ENCODE measurements around the gene ADRA2C. TPM values are rescaled to one million over a fixed set of nuclear protein-coding genes. Genes with fewer than 3 reads are reported as not detected.

The ADRA2C gene
- total RNA-seq, 1 experiment from 2014 or later: not detected

DNA sequence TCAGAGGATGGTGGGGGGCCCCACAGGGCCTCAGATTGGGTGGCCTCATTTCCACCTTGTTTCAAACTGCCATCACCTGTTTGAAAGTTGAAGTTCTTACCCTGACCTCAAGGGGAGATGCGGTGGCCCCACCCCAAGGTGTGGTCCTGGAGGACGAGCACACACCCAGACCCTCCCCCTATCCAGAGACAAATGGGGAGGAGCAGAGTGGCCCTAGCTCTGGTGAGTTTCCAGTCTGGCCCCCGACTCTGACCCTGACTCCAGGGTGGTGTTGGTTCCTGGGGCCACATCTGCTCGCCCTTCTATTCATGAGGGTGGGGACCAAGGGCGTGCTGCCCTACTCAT, 36.3 kb upstream of the ADRA2C start:
- H3K79me2 ChIP-seq (ENCODE audit: low read length): no peaks in the 10 kb centered on the region
- no peak overlapping the region for H3K4me2 ChIP-seq (ENCODE audit: low read depth, low read length, poor library complexity, severe bottlenecking)
- no peak overlapping the region for H3K27ac ChIP-seq (ENCODE audit: low read length)
- no peak for DNase-seq
- H3K9ac ChIP-seq (ENCODE audit: low read length): no peak overlapping the region
- no peaks in the 10 kb centered on the region for H3K9me2 ChIP-seq (replicated peaks; ENCODE audit: insufficient read depth, low read length)
- no peaks in the 10 kb centered on the region for H4K20me1 ChIP-seq (ENCODE audit: insufficient read depth, low read depth, low read length)
- no peaks in the 10 kb centered on the region for H3K27me3 ChIP-seq (ENCODE audit: low read length)
- no peaks in the 10 kb centered on the region for H3K9me3 ChIP-seq (ENCODE audit: low read length)
- no peaks in the 10 kb centered on the region for H3K4me1 ChIP-seq (ENCODE audit: low read length)
- no peaks in the 10 kb centered on the region for H3K36me3 ChIP-seq (ENCODE audit: insufficient read depth, low read length)
- H2AFZ ChIP-seq (ENCODE audit: low read length): no peak overlapping the region
- no peak overlapping the region for H3K4me3 ChIP-seq (ENCODE audit: low read length)

DNA sequence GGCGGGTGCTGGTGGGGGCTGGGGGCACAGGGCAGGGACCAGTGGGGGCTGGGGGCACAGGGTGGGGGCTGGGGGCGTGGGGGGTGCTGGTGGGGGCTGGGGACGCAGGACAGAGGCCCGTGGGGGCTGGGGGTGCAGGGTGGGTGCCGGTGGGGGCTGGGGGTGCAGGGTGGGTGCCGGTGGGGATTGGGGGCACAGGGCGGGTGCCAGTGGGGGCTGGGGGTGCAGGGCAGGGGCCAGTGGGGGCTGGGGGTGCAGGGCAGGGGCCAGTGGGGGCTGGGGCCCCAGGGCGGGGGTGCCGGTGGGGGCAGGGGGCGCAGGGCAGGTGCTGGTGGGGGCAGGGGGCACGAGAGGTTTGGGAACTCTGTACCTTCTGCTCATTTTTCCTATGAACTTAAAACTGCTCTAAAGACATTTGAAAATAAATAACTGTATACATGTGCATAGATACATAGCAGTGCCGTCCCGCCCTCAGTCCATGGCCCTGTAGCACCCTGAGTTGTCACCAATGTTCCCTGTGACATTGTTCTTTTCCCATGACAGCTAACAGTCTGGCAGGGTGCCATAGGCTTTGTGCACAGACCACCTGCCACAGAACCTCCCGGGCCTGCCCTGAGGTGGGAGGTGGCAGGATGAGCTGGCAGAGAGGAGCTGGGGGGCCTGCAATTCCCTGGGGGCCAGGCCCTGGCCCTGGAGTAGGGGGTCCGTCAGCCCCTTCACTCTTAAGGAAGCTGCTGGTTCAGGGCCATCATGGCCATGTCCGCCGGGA, 35.6 kb upstream of the ADRA2C start:
- H3K9me3 ChIP-seq (ENCODE audit: low read length): no peaks in the 10 kb centered on the region
- DNase-seq: no peak
- no peaks in the 10 kb centered on the region for H3K36me3 ChIP-seq (ENCODE audit: insufficient read depth, low read length)
- H3K4me2 ChIP-seq (ENCODE audit: low read depth, low read length, poor library complexity, severe bottlenecking): no peak overlapping the region
- no peak overlapping the region for H3K9ac ChIP-seq (ENCODE audit: low read length)
- no peaks in the 10 kb centered on the region for H3K9me2 ChIP-seq (replicated peaks; ENCODE audit: insufficient read depth, low read length)
- no peak overlapping the region for H2AFZ ChIP-seq (ENCODE audit: low read length)
- no peaks in the 10 kb centered on the region for H3K79me2 ChIP-seq (ENCODE audit: low read length)
- no peaks in the 10 kb centered on the region for H3K4me1 ChIP-seq (ENCODE audit: low read length)
- no peaks in the 10 kb centered on the region for H4K20me1 ChIP-seq (ENCODE audit: insufficient read depth, low read depth, low read length)
- H3K27me3 ChIP-seq (ENCODE audit: low read length): no peaks in the 10 kb centered on the region
- H3K27ac ChIP-seq (ENCODE audit: low read length): no peak overlapping the region
- H3K4me3 ChIP-seq (ENCODE audit: low read length): no peak overlapping the region

DNA sequence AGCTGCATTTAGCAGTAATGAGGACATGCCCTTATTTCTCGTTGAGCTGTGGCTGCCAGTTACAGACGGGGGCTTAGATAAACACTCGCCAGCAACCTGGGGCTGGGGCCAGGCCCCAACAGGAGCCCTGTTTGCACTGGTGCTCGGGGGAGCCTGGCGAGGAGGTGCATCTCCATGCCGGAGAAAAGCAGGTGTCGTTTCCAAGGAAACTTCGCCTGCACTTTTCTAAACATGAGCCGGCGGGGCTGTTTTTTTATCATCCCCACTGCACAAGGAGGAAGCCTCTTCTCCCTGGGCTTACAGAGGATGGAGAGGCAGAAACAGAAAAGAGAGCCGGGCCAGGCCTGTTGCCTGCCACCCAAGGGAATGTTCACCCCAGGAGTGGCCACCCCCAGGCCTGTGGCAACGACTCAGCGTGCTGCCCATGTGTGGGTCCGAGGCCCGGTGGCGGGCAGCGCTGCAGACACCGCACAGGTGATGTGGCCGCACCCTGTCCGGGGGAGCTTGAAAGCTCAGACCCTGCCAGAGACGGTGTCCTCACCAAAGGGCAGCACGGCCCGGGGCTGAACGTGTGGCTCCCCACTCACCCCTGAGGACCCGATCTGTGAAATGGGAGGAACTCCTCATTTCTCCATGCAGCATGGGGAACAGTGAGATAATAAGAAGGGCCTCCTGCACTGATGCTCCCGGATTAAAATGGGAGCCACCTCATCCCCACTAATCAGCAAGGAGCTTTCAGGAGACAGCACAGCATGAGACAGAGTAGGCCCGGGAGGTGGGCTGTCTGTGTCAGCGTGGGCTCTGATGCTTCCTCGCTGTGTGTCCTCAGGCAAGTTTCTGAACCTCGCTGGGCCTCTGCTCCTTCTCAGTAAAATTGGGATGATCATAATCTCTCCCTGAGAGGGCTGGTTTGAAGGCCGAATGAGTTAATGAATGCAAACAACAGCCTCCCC, 33.8 kb upstream of the ADRA2C start:
- no peak overlapping the region for H3K27ac ChIP-seq (ENCODE audit: low read length)
- H3K4me1 ChIP-seq (ENCODE audit: low read length): no peaks in the 10 kb centered on the region
- H3K79me2 ChIP-seq (ENCODE audit: low read length): no peaks in the 10 kb centered on the region
- H3K9me2 ChIP-seq (replicated peaks; ENCODE audit: insufficient read depth, low read length): no peaks in the 10 kb centered on the region
- H4K20me1 ChIP-seq (ENCODE audit: insufficient read depth, low read depth, low read length): no peaks in the 10 kb centered on the region
- H3K9me3 ChIP-seq (ENCODE audit: low read length): no peaks in the 10 kb centered on the region
- no peak overlapping the region for H3K9ac ChIP-seq (ENCODE audit: low read length)
- H3K4me3 ChIP-seq (ENCODE audit: low read length): no peak overlapping the region
- no peak overlapping the region for H3K4me2 ChIP-seq (ENCODE audit: low read depth, low read length, poor library complexity, severe bottlenecking)
- H3K36me3 ChIP-seq (ENCODE audit: insufficient read depth, low read length): no peaks in the 10 kb centered on the region
- no peaks in the 10 kb centered on the region for H3K27me3 ChIP-seq (ENCODE audit: low read length)
- no peak overlapping the region for H2AFZ ChIP-seq (ENCODE audit: low read length)
- DNase-seq: no peak

DNA sequence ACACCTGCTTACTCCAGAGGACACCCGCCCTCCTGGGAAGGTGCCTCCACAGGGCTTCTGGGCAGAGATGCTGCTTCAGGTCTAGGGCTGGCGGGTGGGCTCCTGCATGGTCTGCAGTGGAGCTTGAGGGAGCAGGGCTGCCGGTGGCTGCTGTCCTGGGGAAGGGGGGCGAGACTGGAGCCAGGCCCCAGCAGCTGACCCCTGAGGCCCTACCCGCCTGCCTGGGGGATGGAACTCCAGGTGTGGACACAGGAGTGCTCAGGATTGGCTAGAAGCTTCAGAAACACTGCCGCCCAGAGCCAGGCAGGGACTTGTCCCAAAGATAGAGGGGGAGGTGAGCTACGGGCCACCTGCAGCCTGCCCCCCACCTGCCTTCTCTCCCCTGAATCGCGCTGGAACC, 33.0 kb upstream of the ADRA2C start:
- no peak overlapping the region for H3K27ac ChIP-seq (ENCODE audit: low read length)
- no peaks in the 10 kb centered on the region for H3K27me3 ChIP-seq (ENCODE audit: low read length)
- no peaks in the 10 kb centered on the region for H3K79me2 ChIP-seq (ENCODE audit: low read length)
- H4K20me1 ChIP-seq (ENCODE audit: insufficient read depth, low read depth, low read length): no peaks in the 10 kb centered on the region
- no peak overlapping the region for H3K4me3 ChIP-seq (ENCODE audit: low read length)
- H3K9ac ChIP-seq (ENCODE audit: low read length): no peak overlapping the region
- no peak for DNase-seq
- H3K9me3 ChIP-seq (ENCODE audit: low read length): no peaks in the 10 kb centered on the region
- no peak overlapping the region for H2AFZ ChIP-seq (ENCODE audit: low read length)
- no peaks in the 10 kb centered on the region for H3K9me2 ChIP-seq (replicated peaks; ENCODE audit: insufficient read depth, low read length)
- no peaks in the 10 kb centered on the region for H3K36me3 ChIP-seq (ENCODE audit: insufficient read depth, low read length)
- H3K4me1 ChIP-seq (ENCODE audit: low read length): no peaks in the 10 kb centered on the region
- H3K4me2 ChIP-seq (ENCODE audit: low read depth, low read length, poor library complexity, severe bottlenecking): no peak overlapping the region

DNA sequence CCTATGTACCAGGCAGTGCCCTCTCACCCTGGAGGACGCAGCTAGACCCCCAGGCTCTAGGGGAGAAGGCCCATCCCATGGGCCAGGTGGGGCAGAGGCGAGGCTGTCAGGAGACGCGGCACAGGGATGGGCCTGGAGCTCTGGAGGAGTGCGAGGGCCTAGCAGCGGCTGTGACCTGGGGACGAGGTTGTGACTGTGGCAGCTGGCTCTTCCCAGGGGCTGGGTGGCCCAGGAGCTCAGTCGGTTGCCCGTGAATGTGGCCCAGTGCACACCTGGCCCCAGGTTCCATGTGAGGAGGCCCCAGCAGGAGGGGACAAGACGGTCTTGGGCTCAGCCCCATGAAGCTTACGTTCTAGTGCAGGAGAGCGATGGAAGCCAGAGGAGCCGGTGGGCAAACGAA, 31.0 kb upstream of the ADRA2C start:
- no peak overlapping the region for H3K27ac ChIP-seq (ENCODE audit: low read length)
- H2AFZ ChIP-seq (ENCODE audit: low read length): no peak overlapping the region
- H3K9me2 ChIP-seq (replicated peaks; ENCODE audit: insufficient read depth, low read length): no peaks in the 10 kb centered on the region
- H3K4me3 ChIP-seq (ENCODE audit: low read length): no peak overlapping the region
- no peak overlapping the region for H3K4me2 ChIP-seq (ENCODE audit: low read depth, low read length, poor library complexity, severe bottlenecking)
- no peaks in the 10 kb centered on the region for H3K4me1 ChIP-seq (ENCODE audit: low read length)
- H3K9me3 ChIP-seq (ENCODE audit: low read length): no peaks in the 10 kb centered on the region
- no peak for DNase-seq
- no peaks in the 10 kb centered on the region for H3K27me3 ChIP-seq (ENCODE audit: low read length)
- H3K79me2 ChIP-seq (ENCODE audit: low read length): no peaks in the 10 kb centered on the region
- no peaks in the 10 kb centered on the region for H3K36me3 ChIP-seq (ENCODE audit: insufficient read depth, low read length)
- H3K9ac ChIP-seq (ENCODE audit: low read length): no peak overlapping the region
- no peaks in the 10 kb centered on the region for H4K20me1 ChIP-seq (ENCODE audit: insufficient read depth, low read depth, low read length)

DNA sequence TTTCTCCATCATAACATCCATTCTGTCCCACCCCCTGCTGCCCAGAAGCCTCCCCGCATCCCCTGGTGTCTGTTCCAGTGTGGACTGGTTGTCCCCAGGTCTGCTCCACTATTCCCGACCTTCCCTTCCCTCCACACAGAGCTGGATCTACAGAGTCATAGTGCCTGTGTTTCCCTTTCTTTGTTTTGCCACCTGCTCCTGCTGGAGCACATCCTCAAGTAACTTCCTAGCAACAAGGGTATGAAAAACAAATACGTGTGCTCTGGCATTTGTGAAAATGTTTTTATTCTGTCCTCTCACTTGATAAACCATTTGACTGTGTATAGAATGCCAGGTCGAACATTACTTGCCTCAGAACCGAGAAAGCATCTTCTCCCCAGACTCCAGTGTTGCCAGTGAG, 29.9 kb upstream of the ADRA2C start:
- H3K79me2 ChIP-seq (ENCODE audit: low read length): no peaks in the 10 kb centered on the region
- H3K4me2 ChIP-seq (ENCODE audit: low read depth, low read length, poor library complexity, severe bottlenecking): no peak overlapping the region
- no peak overlapping the region for H2AFZ ChIP-seq (ENCODE audit: low read length)
- H3K9me2 ChIP-seq (replicated peaks; ENCODE audit: insufficient read depth, low read length): no peaks in the 10 kb centered on the region
- no peaks in the 10 kb centered on the region for H4K20me1 ChIP-seq (ENCODE audit: insufficient read depth, low read depth, low read length)
- H3K9me3 ChIP-seq (ENCODE audit: low read length): no peaks in the 10 kb centered on the region
- no peaks in the 10 kb centered on the region for H3K4me1 ChIP-seq (ENCODE audit: low read length)
- no peak overlapping the region for H3K9ac ChIP-seq (ENCODE audit: low read length)
- H3K4me3 ChIP-seq (ENCODE audit: low read length): no peak overlapping the region
- no peak overlapping the region for H3K27ac ChIP-seq (ENCODE audit: low read length)
- no peaks in the 10 kb centered on the region for H3K27me3 ChIP-seq (ENCODE audit: low read length)
- no peak for DNase-seq
- no peaks in the 10 kb centered on the region for H3K36me3 ChIP-seq (ENCODE audit: insufficient read depth, low read length)

DNA sequence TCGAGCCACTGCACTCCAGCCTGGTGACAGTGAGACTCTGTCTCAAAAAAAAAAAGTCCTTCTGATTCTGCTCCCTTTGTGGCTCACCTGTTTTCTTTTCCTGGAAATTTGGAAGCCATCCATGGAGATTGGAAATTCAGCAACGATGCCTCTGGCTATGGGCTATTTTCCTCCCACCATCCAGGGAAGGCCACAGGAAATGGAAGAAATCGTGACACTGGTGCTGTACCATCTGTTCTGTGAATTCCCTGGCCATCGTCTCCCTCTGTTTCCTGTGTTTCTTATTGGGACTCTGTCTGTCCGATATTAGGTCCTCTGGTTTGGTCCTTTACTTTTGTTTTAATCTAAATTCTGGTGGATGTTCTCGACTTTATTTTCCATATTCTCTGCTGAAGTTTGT, 29.4 kb upstream of the ADRA2C start:
- no peaks in the 10 kb centered on the region for H3K9me3 ChIP-seq (ENCODE audit: low read length)
- no peak for DNase-seq
- H3K4me3 ChIP-seq (ENCODE audit: low read length): no peak overlapping the region
- no peaks in the 10 kb centered on the region for H3K4me1 ChIP-seq (ENCODE audit: low read length)
- H3K79me2 ChIP-seq (ENCODE audit: low read length): no peaks in the 10 kb centered on the region
- no peak overlapping the region for H3K4me2 ChIP-seq (ENCODE audit: low read depth, low read length, poor library complexity, severe bottlenecking)
- no peaks in the 10 kb centered on the region for H3K27me3 ChIP-seq (ENCODE audit: low read length)
- no peak overlapping the region for H3K9ac ChIP-seq (ENCODE audit: low read length)
- H3K9me2 ChIP-seq (replicated peaks; ENCODE audit: insufficient read depth, low read length): no peaks in the 10 kb centered on the region
- no peaks in the 10 kb centered on the region for H3K36me3 ChIP-seq (ENCODE audit: insufficient read depth, low read length)
- H2AFZ ChIP-seq (ENCODE audit: low read length): no peak overlapping the region
- no peak overlapping the region for H3K27ac ChIP-seq (ENCODE audit: low read length)
- no peaks in the 10 kb centered on the region for H4K20me1 ChIP-seq (ENCODE audit: insufficient read depth, low read depth, low read length)

DNA sequence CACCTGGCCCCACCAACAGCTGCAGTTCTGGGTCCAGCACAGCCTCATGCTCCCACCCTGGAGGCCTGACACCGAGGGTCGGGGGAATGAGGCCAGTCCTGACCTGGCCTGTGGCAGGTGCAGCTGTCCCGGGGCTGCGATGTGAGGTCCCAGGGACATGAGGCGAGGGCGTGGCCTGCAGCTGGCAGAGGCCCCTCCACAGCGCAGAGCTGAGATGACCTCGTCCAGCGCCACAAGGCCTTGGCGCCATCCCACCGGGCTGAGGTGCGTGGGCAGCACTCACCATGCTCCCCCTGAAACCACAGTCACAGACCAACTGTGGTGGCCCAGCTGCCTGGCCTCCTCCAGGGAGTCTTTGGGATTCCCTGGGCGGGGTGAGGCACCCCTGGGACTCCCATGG, 26.6 kb upstream of the ADRA2C start:
- Histone ChIP-seq H3K27me3 (ENCODE audit: low read length) (no peaks in the 10 kb centered on the region), H3K36me3 (ENCODE audit: insufficient read depth, low read length) (no peaks in the 10 kb centered on the region), H3K4me3 (ENCODE audit: low read length) (no peak overlapping the region), H3K79me2 (ENCODE audit: low read length) (no peaks in the 10 kb centered on the region), H3K4me1 (ENCODE audit: low read length) (no peaks in the 10 kb centered on the region), H3K27ac (ENCODE audit: low read length) (no peak overlapping the region), H3K9me2 (replicated peaks; ENCODE audit: insufficient read depth, low read length) (no peaks in the 10 kb centered on the region), H3K9ac (ENCODE audit: low read length) (no peak overlapping the region), H4K20me1 (ENCODE audit: insufficient read depth, low read depth, low read length) (no peaks in the 10 kb centered on the region), H2AFZ (ENCODE audit: low read length) (no peak overlapping the region), H3K9me3 (ENCODE audit: low read length) (no peaks in the 10 kb centered on the region), H3K4me2 (ENCODE audit: low read depth, low read length, poor library complexity, severe bottlenecking) (no peak overlapping the region)
- DNase-seq: no peak
